Activated CD8-positive, alpha-beta memory T cell treated with anti-CD3 and anti-CD28 coated beads, Interleukin-2, amount 50 U/mL, for 48 hours (primary cell): ENCODE data around the gene ZNF165.
A peak's percentile ranks its signal among the peaks of the same experiment; 100 is the strongest.
"Not testable (repeated sequence)": the region's sequence is repeated elsewhere in the genome, so short reads cannot be mapped to it uniquely, and the experiment has no call there.

Source experiments
- DNase-seq: peaks from one replicate; pipeline ENCODE4 v3.0.0-alpha.2; 2020

Gene ZNF165

GRCh38 chr6:28122283-28122682 is 41.9 kb downstream of the ZNF165 start:
- DNase-seq: not testable (repeated sequence)

GRCh38 chr6:28124350-28124970 is 44.1 kb downstream of the ZNF165 start, which contains the start of gene ZSCAN16:
ZSCAN16 (plus strand) TSS chr6:28124609; CDS start chr6:28125444, 835 bp downstream.
- DNase-seq: peak; percentile 86

GRCh38 chr6:28124971-28125353 is 44.6 kb downstream of the ZNF165 start:
- no peak for DNase-seq

- DNase-seq: no peak
Measured at GRCh38 chr6:28125401-28125800, 45.0 kb downstream of the ZNF165 start.

- DNase-seq: no peak
Measured at GRCh38 chr6:28134015-28134414, 53.6 kb downstream of the ZNF165 start.

- DNase-seq: no peak
Measured at GRCh38 chr6:28134716-28135115, 54.3 kb downstream of the ZNF165 start.

- no peak for DNase-seq
Measured at GRCh38 chr6:28135393-28135792, 55.0 kb downstream of the ZNF165 start.

- DNase-seq: peak; percentile 86
Measured at GRCh38 chr6:28136585-28137504, 56.5 kb downstream of the ZNF165 start.

GRCh38 chr6:28137505-28137981 is 57.2 kb downstream of the ZNF165 start:
- DNase-seq: no peak
